Measurements from ENCODE around the gene TMEM221.

The TMEM221 gene

DNA sequence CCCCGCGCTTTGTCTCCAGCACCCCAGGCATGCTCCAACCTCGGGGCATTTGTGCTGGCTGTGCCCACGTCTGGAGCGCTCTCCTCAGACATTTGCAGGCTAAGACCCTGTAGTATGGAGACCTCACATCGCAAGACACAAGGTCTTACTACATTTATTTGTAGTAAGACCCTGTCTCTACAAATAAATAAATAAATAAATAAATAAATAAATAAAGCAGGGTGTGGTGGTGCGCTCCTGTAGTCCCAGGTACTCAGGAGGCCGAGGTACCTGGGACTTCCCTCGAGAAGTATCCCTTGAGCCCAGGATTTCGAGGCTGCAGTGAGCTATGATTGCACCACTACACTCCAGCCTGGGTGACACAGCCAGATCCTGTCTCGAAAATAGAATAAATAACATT is 7.7 kb upstream of the TMEM221 start:
- no peak overlapping the region for H3K27ac ChIP-seq (ENCODE audit: low read depth, low read length)

DNA sequence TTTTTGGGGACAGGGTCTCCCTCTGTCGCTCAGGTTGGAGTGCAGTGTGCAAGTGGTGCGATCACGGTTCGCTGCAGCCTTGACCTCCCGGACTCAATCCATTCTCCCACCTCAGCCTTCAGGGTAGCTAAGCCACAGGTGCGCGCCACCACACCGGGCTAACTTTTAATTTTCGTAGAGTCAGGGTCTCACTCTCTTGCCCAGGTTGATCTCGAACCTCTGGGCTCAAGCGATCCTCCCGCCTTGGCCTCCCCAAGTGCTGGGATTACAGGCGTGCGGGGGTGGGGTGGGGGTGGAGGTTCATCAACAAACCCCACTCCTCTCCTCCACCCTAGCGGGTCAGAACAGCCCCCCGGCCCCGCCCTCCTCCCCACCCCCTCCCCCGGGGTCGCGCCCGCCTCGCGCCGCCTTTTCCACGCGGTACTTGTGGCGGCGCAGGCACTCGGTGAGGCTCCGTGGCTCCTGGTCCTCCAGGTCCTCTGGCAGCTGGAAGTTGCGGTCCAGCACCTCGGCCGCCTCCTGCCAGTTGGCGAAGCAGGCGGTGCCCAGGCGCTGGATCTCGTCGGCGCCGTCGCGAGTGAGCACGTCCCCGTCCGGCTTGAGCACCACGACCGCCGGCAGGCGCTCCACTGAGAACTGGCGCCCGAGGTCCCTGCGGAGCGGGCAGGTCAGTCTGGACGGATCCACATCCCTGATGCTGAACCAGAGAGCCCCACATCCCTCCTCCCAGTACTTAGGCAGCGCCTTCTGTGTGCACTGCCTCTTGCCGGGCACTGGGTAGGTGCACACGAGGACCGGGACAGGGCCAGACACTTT is 7.0 kb upstream of the TMEM221 start:
- no peak overlapping the region for H2AFZ ChIP-seq (ENCODE audit: low read length, unreplicated experiment)
- H3K27ac ChIP-seq (ENCODE audit: low read depth, low read length) = no peak overlapping the region
- no peaks in the 10 kb centered on the region for H3K4me1 ChIP-seq (ENCODE audit: control insufficient read depth, insufficient read depth, low read length, unreplicated experiment)
- no peak overlapping the region for H3K4me3 ChIP-seq (ENCODE audit: low read depth, low read length)
- peaks cover 17% of the 10 kb centered on the region; the same call in 1 of the 2 replicates for H3K27me3 ChIP-seq (ENCODE audit: insufficient read depth, low read length)
- no peaks in the 10 kb centered on the region for H3K79me2 ChIP-seq (ENCODE audit: control insufficient read depth, insufficient read depth, low read length, unreplicated experiment)
- no peaks in the 10 kb centered on the region for H3K36me3 ChIP-seq (ENCODE audit: insufficient read depth, low read length)

More for the DNA sequence above, 7.7 kb upstream of the TMEM221 start:
- Histone ChIP-seq H3K79me2 (ENCODE audit: control insufficient read depth, insufficient read depth, low read length, unreplicated experiment) (no peaks in the 10 kb centered on the region), H3K4me1 (ENCODE audit: control insufficient read depth, insufficient read depth, low read length, unreplicated experiment) (no peaks in the 10 kb centered on the region), H2AFZ (ENCODE audit: low read length, unreplicated experiment) (no peak overlapping the region), H3K4me3 (ENCODE audit: low read depth, low read length) (no peak overlapping the region), H3K27me3 (ENCODE audit: insufficient read depth, low read length) (peaks cover 17% of the 10 kb centered on the region; the same call in 1 of the 2 replicates), H3K36me3 (ENCODE audit: insufficient read depth, low read length) (no peaks in the 10 kb centered on the region)

DNA sequence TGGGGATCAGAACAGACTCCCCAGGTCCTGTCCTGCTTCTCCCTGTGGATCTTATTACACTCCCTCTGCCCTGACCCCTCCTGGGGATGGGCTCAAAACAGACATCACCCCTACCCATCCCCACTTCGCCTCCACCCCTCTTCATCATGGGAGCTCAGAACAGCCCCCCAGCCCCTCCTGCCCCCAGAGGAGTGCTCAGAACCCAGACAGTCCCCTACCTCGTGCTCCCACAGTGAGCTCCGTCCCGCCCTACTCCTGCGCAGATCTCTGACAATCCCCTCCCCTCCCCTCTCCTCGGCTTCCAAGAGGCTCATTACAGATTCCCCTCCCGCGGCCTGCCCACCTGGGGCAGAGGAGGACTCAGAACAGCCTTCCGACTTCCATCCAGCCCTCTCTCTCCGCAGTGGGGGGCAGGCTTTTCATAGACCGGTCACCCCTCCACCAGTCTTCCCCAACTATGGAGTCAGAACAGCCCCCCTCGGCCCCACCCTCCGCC is 6.2 kb upstream of the TMEM221 start:
- Histone ChIP-seq H3K4me3 (ENCODE audit: low read depth, low read length) (no peak overlapping the region), H3K4me1 (ENCODE audit: control insufficient read depth, insufficient read depth, low read length, unreplicated experiment) (no peaks in the 10 kb centered on the region), H2AFZ (ENCODE audit: low read length, unreplicated experiment) (no peak overlapping the region)

DNA sequence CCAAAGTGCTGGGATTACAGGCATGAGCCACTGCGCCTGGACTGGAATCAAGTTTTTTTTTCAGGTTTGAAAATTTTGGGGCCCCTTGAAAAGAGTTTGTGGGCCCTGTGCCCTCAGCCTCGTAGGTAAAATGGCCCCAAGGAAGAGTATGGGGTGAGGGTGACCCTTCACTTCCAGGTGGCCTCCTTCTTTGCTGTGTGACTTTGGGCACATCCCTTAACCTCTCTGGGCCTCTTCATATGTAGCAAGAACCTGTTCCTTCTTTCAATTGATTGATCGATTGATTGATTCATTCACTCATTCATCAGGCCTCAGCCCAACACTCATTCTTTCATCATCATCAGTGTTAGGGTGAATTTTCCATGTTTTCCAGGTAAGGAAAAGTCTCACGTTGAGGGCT is 3.4 kb upstream of the TMEM221 start:
- H3K27me3 ChIP-seq (ENCODE audit: insufficient read depth, low read length) = peaks cover 29% of the 10 kb centered on the region
- H3K4me1 ChIP-seq (ENCODE audit: control insufficient read depth, insufficient read depth, low read length, unreplicated experiment) = no peaks in the 10 kb centered on the region
- no peak overlapping the region for H2AFZ ChIP-seq (ENCODE audit: low read length, unreplicated experiment)
- no peaks in the 10 kb centered on the region for H3K79me2 ChIP-seq (ENCODE audit: control insufficient read depth, insufficient read depth, low read length, unreplicated experiment)
- H3K36me3 ChIP-seq (ENCODE audit: insufficient read depth, low read length) = no peaks in the 10 kb centered on the region
- H3K4me3 ChIP-seq (ENCODE audit: low read depth, low read length) = no peak overlapping the region
- no peak overlapping the region for H3K27ac ChIP-seq (ENCODE audit: low read depth, low read length)

More for the DNA sequence above, 6.2 kb upstream of the TMEM221 start:
- Histone ChIP-seq H3K36me3 (ENCODE audit: insufficient read depth, low read length) (no peaks in the 10 kb centered on the region), H3K79me2 (ENCODE audit: control insufficient read depth, insufficient read depth, low read length, unreplicated experiment) (no peaks in the 10 kb centered on the region), H3K27me3 (ENCODE audit: insufficient read depth, low read length) (peaks cover 17% of the 10 kb centered on the region; the same call in 1 of the 2 replicates), H3K27ac (ENCODE audit: low read depth, low read length) (no peak overlapping the region)

DNA sequence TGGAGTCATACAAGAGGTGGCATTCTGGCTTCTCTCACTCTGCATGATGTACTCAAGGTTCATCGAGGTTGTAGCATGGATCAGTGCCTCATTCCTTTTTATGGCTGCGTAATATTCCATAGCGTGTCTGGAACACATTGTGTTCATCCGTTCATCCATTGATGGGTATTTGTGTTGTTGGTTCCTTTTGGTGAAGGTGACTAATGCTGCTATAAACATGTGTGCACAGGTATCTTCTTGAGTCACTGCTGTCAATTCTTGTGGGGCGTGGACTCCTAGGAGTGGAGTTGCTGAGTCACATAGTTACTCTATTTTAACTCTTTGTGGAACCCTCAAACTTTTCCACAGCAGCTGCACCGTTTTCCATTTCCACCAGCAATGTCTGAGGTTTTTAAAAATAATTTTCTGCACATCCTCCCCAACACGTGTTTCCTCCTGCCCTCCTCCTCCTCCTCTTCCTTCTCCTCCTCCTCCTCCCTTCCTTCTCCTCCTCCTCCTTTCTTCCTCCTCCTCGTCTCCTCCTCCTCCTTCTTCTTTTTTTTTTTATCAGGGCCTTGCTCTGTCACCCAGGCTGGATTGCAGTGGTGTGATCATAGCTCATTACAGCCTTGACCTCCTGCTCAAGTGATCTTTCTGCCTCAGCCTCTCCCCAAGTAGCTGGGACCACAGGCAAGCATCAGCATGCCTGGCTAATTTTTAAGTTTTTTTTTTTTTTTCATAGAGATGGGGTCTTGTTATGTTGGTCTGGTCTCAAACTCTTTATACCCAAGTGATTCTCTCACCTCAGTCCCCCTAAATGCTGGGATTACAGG is 2.0 kb upstream of the TMEM221 start:
- peaks cover 23% of the 10 kb centered on the region for H3K27me3 ChIP-seq (ENCODE audit: insufficient read depth, low read length)
- no peaks in the 10 kb centered on the region for H3K4me1 ChIP-seq (ENCODE audit: control insufficient read depth, insufficient read depth, low read length, unreplicated experiment)
- H3K4me3 ChIP-seq (ENCODE audit: low read depth, low read length) = no peak overlapping the region
- H2AFZ ChIP-seq (ENCODE audit: low read length, unreplicated experiment) = no peak overlapping the region
- no peaks in the 10 kb centered on the region for H3K36me3 ChIP-seq (ENCODE audit: insufficient read depth, low read length)
- no peaks in the 10 kb centered on the region for H3K79me2 ChIP-seq (ENCODE audit: control insufficient read depth, insufficient read depth, low read length, unreplicated experiment)
- no peak overlapping the region for H3K27ac ChIP-seq (ENCODE audit: low read depth, low read length)

DNA sequence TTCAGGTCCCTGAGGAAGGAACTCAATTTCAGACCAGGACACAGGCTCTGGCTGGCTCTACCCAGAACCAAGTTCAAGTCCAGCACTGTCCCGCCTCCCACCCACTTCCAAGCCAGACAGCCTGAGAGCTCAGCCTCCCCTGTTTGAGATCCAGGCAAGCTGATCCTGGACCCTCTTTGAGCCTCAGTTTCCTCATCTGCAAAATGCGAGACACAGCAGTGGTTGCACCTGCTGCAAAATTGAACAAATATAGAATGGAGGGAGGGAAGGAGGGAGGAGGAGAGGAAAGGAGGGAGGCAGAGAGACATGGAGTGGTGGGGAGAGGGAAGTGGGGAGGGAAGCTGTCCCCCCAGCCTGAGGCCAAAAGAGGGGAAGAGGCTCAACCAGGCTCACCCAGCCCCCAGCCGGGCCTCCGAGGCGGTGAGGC is 751 bp downstream of the TMEM221 start:
- H2AFZ ChIP-seq (ENCODE audit: low read length, unreplicated experiment) = no peak overlapping the region
- H3K27me3 ChIP-seq (ENCODE audit: insufficient read depth, low read length) = peaks cover 12% of the 10 kb centered on the region
- H3K79me2 ChIP-seq (ENCODE audit: control insufficient read depth, insufficient read depth, low read length, unreplicated experiment) = no peaks in the 10 kb centered on the region
- H3K4me3 ChIP-seq (ENCODE audit: low read depth, low read length) = 0 out of 2 replicates have a peak overlapping the region, but pooled peaks have one; percentile 68
- no peaks in the 10 kb centered on the region for H3K4me1 ChIP-seq (ENCODE audit: control insufficient read depth, insufficient read depth, low read length, unreplicated experiment)
- H3K27ac ChIP-seq (ENCODE audit: low read depth, low read length) = no peak overlapping the region
- no peaks in the 10 kb centered on the region for H3K36me3 ChIP-seq (ENCODE audit: insufficient read depth, low read length)

DNA sequence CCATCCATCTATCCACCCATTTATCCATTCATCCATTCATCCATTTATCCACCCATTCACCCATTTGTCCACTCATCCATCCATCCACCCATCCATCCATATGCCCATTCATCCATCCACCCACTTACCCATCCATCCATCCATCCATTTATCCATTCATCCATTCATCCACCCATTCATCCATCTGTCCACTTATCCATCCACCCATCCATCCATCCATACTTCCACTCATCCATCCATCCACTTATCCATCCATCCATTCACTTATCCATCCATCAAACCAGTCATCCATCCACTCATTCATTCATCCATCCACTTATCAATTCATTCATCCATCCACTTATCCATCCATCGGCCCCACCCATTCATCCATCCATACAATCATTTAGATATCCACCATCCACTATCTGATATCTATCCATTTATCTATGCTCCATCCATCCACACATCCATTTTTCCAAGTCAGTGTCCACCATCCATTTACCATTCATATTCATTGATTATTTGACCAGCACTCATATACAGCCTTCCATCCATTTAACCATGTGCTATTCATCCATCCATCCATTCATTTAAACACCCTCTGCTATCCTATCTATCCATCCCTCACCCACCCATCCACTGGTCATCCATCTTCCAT is 2.8 kb downstream of the TMEM221 start:
- no peak overlapping the region for H3K4me3 ChIP-seq (ENCODE audit: low read depth, low read length)
- H3K27me3 ChIP-seq (ENCODE audit: insufficient read depth, low read length) = peaks cover 12% of the 10 kb centered on the region
- H3K4me1 ChIP-seq (ENCODE audit: control insufficient read depth, insufficient read depth, low read length, unreplicated experiment) = no peaks in the 10 kb centered on the region
- no peak overlapping the region for H3K27ac ChIP-seq (ENCODE audit: low read depth, low read length)
- no peaks in the 10 kb centered on the region for H3K36me3 ChIP-seq (ENCODE audit: insufficient read depth, low read length)
- H2AFZ ChIP-seq (ENCODE audit: low read length, unreplicated experiment) = no peak overlapping the region
- H3K79me2 ChIP-seq (ENCODE audit: control insufficient read depth, insufficient read depth, low read length, unreplicated experiment) = no peaks in the 10 kb centered on the region

DNA sequence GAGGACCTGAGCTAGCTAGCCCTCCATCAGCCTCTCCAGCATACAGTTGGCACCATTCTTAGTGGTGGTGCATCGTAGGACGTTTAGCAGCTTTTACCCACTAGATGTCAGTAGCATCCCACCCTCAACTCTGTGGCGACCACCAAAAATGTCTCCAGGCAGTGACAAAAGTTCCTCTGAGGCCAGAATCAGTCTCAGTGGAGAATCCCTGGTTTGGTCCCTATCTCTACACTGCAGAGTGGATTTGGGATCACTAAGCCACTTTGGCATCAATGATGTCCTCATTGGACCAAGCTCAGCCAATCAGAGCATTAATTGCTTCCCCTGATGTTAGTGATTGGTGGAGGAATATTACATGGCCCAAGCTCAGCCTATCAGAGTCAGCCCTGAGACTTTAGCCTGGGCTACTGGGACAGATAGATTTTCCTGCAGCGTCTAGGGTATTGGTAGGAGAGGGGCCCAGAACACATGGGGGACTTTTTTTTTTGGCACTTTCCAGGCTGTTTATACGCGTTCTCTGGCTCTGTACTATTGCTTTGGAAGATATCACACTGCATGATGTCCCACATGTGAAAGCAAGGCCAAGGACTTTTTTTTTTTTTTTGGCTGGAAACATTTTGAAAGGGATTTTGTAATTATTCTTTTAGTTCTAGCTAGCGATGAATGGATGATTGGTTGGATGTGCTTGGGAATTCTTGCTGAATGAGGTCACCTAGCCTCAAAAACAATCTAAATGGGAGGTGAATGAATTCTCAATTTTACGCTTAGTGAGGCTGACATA is 7.0 kb downstream of the TMEM221 start:
- no peaks in the 10 kb centered on the region for H3K79me2 ChIP-seq (ENCODE audit: control insufficient read depth, insufficient read depth, low read length, unreplicated experiment)

DNA sequence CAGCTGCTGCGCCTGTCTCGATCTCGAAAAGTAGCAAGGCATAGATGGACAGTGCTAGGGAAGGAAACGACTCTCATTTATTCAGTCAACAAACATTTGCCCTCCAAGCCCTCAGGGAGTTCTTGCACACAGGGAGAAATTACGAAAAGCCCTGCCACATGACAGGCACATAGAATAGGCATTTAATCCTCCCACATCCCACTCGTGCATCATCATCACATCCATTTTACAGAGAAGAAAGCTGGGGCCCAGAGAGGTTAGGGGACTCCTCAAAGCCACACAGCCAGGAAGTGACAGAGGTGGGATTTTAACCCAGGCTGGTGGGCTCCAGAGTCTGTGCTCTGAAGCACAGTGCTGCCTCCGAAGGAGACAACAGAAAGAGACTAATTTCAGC is 11.6 kb downstream of the TMEM221 start:
- no peak overlapping the region for H3K4me3 ChIP-seq (ENCODE audit: low read depth, low read length)

More for the DNA sequence above, 7.0 kb downstream of the TMEM221 start:
- no peaks in the 10 kb centered on the region for H3K4me1 ChIP-seq (ENCODE audit: control insufficient read depth, insufficient read depth, low read length, unreplicated experiment)
- H2AFZ ChIP-seq (ENCODE audit: low read length, unreplicated experiment) = no peak overlapping the region
- H3K4me3 ChIP-seq (ENCODE audit: low read depth, low read length) = no peak overlapping the region
- H3K27ac ChIP-seq (ENCODE audit: low read depth, low read length) = no peak overlapping the region
- H3K36me3 ChIP-seq (ENCODE audit: insufficient read depth, low read length) = no peaks in the 10 kb centered on the region
- H3K27me3 ChIP-seq (ENCODE audit: insufficient read depth, low read length) = no peaks in the 10 kb centered on the region

More for the DNA sequence above, 11.6 kb downstream of the TMEM221 start:
- H3K79me2 ChIP-seq (ENCODE audit: control insufficient read depth, insufficient read depth, low read length, unreplicated experiment) = no peaks in the 10 kb centered on the region
- H3K4me1 ChIP-seq (ENCODE audit: control insufficient read depth, insufficient read depth, low read length, unreplicated experiment) = no peaks in the 10 kb centered on the region
- no peak overlapping the region for H2AFZ ChIP-seq (ENCODE audit: low read length, unreplicated experiment)
- no peaks in the 10 kb centered on the region for H3K36me3 ChIP-seq (ENCODE audit: insufficient read depth, low read length)
- no peaks in the 10 kb centered on the region for H3K27me3 ChIP-seq (ENCODE audit: insufficient read depth, low read length)
- no peak overlapping the region for H3K27ac ChIP-seq (ENCODE audit: low read depth, low read length)

Measured in ACC112 (cell line).